ENCODE results near the gene POLR2I.
"Not testable (repeated sequence)": the region's sequence is repeated elsewhere in the genome, so short reads cannot be mapped to it uniquely, and the experiment has no call there.

Gene POLR2I

DNA sequence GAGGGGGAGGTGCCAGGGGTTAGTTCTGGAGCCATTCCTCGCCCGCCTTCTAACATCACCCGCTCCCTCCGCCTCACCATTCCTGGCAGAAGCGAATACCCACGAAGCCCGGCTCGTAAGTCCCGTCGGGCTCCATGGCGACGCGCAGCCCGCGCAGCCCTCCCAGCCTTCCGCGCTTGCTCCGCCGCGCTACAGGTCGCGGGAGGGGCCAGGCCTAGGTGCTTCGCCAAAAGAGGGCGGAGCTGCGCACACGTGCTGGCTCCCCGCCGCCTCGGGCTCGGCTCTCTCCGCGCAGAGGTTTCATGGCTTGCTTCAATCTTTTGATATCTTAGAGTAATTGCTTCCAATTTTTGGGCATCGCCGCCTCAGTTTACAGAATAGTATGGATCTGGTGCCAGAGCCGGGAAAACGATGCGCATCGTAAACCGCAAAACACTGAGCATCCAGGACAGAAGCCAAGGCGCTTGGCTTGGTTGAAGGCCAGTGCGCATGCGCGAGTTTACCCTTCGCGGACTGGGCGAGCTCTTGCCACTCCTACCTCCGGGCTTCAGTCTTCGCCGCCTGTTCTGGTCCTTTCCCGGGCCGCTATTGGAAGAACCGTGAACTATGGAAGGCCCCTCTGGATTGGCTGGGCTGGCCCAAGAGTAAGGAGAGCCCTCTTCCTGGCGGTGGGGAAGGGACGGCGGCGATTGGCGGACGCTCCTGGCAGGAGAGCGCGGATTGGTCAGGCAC, at the start of gene POLR2I:
Gene POLR2I, minus strand, starts transcription at position 155 of the 732 bp plus-strand sequence. Its CDS starts 19 bp downstream, at position 136.
- peak; percentile 100 for DNase-seq

DNA sequence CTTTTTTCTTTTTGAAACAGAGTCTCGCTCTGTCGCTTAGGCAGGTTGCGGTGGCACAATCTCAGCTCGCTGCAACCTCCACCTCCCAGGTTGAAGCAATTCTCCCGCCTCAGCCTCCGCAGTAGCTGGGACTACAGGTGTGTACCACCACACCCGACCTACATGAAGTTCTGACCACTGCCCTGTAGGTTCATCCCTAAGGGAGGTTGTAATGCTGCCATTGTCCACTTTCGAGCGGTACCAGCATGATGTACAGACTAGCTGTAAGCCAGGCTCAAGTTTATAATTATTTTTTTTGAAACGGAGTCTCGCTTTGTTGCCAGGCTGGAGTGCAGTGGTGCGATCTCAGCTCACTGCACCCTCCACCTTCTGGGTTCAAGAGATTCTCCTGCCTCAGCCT, 49.1 kb upstream of the POLR2I start:
- DNase-seq = no peak

- no peak for DNase-seq
Measured at GRCh38 chr19:36160821-36161596, 46.3 kb upstream of the POLR2I start.

- DNase-seq = no peak
Measured at GRCh38 chr19:36153126-36153525, 38.5 kb upstream of the POLR2I start.

DNA sequence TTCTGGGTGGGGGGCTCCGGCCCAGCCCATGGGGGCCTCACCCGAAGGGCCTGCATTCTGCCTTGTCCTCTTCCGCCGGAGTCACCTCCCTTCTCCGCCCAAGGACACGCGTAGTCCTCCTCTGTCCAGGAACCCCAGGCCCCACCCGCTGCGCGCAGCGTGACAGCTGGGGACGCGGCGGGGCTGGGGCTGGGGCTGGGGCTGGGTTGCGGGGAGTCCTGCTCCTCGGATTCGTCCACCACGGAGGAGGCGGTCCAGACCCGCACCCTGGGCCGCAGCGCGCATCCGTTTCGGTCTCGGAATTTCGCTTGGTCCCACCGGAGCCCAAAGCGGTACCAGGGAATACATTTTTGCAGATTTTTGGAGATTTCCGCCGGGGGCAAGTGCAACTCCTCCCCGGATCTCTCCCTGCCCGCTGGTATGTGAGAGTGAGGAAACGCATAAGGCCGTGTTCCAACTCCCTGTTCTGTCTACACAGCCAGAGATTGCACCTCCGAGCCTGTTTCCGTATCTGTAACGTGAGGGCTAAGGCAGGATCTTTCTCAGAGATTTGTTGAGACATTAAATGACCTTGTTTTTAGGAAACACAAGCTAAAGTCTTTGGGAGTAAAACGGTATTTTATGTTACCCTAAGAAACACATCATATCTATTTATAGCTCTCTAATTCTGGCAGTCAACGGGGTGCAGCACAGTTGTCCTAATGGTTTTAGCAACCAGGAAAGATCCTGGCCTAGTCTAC, 37.8 kb upstream of the POLR2I start, which contains the start of gene COX7A1:
Gene COX7A1, minus strand, starts transcription at position 96 of the 740 bp plus-strand sequence. Its CDS starts 40 bp downstream, at position 56.
- DNase-seq = peak; percentile 86

DNA sequence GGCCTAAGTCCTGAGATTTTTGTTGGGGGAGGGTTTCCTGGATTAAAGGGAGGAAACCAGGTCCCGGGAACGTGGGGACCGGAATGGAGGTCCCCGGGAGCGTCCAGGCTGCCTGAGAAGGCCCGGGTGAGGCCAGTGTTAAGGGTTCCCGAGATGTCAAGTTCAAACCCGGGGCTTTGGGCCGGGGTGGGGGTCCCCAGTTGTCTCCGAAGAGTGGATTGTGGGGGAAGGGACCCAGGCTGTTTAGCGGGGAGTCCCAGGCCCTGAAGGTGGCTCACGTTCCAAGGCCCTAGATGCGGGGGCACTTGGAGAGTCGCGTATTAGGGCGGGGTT, 37.3 kb upstream of the POLR2I start:
- DNase-seq = no peak

DNA sequence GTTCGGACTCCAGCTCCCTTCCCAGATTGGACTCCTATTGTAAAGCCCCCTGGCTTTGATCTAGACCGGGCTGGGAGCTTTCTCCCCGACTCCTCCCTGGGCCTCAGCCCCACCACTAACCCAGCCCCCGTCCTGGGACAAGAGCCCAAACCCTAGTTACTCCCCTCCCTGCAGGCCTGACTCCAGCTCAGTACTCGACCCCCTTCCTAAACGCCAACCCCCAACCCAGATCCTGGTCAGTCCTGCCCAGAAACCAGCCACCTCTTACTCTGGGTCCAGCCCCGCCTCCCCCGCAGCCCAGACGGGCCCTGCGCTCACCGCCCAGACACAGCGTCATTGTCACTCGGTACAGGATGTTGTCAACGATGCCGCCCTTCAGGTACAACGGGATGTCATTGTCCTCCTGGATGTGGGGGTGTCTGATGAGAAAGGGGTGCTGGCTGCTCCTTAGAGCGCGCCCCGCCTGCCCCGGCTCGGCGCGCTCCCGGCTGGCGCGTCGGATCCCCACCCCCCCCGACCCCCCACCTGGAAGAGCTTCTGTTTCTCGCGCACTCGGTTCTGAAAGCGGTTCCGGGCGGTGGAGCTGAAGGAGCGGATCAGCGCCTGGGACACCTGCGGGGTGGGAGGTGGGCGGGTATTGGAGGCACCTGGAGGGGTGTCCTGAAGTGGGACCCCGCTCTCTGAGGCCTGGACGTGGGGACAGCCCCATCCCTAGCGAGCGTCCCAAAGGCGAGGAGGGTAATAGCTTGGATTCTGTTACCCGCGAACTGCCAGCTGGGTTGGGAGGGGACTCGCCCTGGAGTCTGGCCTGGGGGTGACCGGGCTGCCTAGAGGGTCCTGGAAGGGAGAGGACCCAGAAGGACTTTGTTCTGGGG, 36.7 kb upstream of the POLR2I start:
- DNase-seq = peak; percentile 84

- no peak for DNase-seq
Measured at GRCh38 chr19:36150586-36150985, 35.9 kb upstream of the POLR2I start.

DNA sequence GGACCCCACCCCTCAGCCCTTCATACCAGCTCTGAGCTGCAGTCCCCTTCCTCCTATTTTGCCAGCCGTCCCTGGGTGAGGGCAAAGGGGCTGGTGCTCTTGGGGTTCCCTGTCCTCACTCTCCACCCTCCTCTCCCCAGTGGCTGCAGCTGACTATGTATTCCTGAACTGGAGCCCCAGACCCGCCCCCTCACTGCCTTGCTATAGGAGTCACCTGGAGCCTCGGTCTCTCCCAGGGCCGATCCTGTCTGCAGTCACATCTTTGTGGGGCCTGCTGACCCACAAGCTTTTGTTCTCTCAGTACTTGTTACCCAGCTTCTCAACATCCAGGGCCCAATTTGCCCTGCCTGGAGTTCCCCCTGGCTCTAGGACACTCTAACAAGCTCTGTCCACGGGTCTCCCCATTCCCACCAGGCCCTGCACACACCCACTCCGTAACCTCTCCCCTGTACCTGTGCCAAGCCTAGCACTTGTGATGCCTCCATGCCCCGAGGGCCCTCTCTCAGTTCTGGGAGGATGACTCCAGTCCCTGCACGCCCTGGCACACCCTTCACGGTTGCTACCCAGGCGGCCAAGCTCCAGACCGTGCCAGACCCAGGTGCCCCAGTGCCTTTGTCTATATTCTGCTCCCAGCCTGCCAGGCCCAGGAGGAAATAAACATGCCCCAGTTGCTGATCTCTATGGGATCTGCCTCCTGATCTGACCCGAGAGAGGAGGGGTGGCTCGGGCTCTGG, 35.2 kb upstream of the POLR2I start:
- no peak for DNase-seq

GRCh38 chr19:36144624-36145023, 29.9 kb upstream of the POLR2I start:
- no peak for DNase-seq

DNA sequence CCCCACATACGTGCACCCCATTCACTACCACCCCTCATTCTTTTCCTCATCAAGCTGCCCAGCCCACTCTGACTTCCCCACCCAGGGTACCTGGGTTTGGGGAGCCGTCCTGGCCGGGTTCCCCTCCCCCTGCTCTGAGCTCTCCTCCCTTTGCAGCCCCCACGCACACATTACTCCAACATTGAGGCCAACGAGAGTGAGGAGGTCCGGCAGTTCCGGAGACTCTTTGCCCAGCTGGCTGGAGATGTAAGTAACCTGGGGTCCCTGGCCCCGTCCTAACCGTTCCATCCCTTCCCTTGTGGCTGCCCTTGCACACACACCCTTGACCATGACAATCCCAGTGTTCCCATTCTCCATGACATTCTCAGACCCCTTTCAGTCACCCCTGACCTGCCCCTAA, 27.8 kb upstream of the POLR2I start:
- no peak for DNase-seq

DNA sequence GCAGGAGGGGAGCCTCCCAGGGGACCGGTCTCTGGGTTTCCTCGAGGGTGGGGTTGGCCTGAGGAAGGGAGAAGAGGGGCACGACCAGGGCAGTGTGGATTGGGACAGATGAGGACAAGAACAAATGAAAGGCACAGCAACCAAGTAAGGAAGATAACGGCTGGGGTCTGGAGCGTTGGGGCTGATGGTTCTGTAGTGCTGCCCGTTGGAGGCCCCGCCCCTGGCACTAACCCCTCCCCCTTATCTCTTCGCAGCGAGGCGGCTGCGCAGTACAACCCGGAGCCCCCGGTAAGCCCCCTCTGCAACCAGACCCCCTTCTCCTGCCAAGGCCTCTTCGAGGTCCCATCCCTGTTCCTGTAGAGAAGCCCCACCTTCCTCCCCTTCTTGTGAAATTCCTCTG, 27.4 kb upstream of the POLR2I start:
- no peak for DNase-seq

- peak; percentile 85 for DNase-seq
Measured at GRCh38 chr19:36141039-36141927, 26.6 kb upstream of the POLR2I start.

DNA sequence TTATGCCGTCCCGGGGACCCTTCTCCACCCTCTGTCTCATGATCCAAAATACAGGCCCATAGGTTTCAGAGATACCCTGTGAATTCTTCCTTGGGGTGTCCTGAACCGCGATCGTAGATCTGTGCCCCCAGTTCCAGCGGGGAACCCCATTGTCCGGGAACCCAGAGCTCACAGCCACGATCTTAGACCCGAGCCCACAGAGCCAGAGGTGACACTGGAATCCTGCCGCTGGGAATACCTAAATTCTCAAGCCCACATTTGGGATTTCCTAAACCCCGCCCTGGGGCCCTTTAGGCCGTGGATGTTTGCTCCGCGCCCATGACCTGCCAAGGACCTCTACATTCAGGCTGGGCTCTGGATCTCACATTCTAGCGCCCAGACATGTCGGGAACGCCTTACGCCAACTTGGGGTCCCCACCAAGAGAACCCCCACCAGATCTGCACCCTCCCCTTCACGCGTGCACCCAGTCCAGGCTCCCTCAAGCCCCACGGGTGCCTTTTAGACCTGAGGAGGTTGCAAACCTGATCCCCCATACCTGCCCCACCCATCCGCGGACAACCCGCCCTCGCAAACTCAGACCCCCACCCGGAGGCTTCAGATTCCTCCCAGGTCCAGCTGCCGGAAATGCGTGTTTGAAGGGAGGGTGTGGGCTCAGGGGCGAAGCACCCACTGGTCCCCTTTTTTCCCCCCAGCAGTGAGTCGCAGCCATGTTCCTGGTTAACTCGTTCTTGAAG, 25.8 kb upstream of the POLR2I start:
- peak; percentile 79 for DNase-seq

DNA sequence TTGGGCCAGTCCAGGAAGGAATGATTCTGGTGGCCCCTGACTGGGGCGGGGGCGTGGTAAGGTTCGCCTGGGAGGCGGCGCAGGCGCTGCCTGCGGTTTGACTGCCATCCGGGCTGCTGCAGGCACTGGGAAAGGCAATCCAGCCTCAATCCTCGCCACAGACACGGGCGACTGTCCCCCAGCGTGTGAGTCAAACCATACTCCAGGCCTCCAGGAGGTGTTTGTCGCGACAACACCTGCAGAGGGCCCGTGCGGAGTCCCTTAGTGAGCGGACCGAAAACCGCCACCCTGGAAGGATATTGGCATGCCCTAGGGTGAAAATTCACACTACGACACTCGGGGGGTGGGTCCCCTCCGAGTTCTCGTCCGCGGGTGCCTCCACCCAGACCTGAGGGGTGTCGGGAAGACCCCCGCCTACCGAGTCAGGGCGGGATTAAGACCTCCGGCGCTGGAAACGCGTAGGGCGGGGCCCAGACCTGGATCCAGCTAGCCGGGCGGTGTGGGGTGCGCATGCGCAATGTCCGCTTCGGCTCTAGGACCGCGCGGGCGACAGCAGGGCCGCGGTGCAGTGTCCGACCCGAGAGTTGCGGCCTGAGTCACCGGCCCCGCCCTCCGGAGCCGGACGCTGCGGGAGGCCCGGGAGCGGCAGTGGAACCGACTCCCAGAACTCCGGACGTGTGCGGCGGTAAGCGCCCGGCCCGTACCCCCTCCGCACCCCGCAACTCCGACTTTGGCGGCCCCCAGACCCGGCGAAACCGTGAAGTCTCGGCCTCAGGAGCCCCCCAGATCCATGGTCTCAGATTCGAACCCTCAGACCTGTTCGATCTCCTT, 25.0 kb upstream of the POLR2I start, which contains the start of gene CAPNS1:
Gene CAPNS1, plus strand, starts transcription at position 594 of the 831 bp plus-strand sequence. CDS start 946 bp downstream, outside the sequence.
- DNase-seq = peak; percentile 98

DNA sequence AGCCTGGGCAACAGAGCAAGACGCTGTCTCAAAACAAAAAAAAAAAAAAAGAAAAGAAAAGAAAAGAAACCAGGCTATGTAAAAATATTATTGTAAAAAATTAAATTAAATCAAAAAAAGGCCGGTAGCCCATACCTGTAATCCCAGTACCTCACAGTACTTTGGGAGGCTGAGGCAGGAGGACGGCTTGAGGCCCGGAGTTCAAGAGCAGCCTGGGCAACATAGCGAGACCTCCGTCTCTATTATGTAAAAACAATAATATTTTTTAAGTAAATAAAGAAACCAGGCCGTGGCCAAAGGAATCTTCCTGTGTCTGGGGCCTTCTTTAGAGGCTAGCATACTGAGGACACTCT, 24.4 kb upstream of the POLR2I start:
- DNase-seq = no peak

DNA sequence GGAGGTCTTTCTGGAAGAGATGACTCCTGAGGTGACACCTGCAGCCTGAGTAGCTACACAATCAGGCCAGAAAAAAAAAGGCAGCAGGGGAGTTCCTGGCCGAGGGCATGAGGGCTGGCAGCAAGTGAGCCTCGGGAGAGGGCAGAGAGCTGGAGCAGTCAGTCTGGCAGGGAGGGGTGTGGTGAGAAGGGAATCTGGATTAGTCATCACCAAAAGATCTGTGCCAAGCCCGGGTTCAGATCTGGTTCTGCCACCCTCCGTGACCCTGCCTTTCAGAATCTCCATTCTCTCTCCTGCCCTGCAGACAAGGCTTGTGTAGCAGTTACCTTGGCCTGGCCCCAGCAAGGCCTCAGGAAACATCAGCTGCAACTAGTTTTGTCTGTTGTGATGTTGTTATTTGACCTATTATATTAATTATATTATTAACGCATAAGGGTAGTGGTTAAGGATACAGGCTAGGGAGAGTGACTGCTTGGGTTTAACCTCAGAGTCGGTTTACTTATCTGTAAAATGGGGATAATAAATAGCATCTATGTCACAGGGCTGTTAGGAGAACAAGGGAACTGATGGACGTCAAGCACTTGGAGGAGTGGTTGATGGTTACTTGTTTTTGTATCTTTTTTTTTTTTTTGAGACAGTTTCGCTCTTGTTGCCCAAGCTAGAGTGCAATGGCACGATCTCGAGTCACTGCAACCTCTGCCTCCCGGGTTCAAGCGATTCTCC, 22.4 kb upstream of the POLR2I start:
- DNase-seq = no peak

GRCh38 chr19:36134867-36135266, 20.2 kb upstream of the POLR2I start:
- not testable (repeated sequence) for DNase-seq
